PC-3 (cell line): ENCODE measurements around the gene GRB2.

ENCODE experiments used
- EZH2 ChIP-seq: fragments of 300-600 bp; sonication (generic); IDR thresholded peaks from one replicate; pipeline ENCODE4 v1.6.1; 2017; ENCODE audit warnings: antibody characterized with exemption, mild to moderate bottlenecking, low read length; ENCODE audit not compliant: unreplicated experiment
- TF ChIP-seq, protein P1 (sequence below): fragments of 300-600 bp; sonication (generic); conservative IDR thresholded peaks from 2 replicates; pipeline ENCODE4 v1.5.1; 2017; ENCODE audit warnings: antibody characterized with exemption, low read depth, mild to moderate bottlenecking, low read length

DNA sequence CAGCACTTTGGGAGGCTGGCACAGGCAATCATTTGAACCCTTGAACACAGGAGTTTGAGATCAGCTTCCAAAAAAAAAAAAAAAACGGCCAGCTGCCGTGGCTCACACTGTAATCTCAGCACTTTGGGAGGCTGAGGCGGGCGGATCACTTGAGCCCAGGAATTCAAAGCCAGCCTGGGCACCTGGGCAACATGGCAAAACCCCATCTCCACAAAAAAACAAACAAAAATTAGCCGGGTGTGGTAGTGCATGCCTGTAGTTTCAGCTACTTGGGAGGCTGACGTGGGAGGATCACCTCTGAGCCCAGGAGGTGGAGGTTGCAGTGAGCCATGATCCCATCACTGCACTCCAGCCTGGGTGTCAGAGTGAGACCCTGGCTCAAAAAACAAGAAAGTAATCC is 39.0 kb downstream of the GRB2 start:
- TF ChIP-seq EZH2, result no peak
- TF ChIP-seq, protein P1, sequence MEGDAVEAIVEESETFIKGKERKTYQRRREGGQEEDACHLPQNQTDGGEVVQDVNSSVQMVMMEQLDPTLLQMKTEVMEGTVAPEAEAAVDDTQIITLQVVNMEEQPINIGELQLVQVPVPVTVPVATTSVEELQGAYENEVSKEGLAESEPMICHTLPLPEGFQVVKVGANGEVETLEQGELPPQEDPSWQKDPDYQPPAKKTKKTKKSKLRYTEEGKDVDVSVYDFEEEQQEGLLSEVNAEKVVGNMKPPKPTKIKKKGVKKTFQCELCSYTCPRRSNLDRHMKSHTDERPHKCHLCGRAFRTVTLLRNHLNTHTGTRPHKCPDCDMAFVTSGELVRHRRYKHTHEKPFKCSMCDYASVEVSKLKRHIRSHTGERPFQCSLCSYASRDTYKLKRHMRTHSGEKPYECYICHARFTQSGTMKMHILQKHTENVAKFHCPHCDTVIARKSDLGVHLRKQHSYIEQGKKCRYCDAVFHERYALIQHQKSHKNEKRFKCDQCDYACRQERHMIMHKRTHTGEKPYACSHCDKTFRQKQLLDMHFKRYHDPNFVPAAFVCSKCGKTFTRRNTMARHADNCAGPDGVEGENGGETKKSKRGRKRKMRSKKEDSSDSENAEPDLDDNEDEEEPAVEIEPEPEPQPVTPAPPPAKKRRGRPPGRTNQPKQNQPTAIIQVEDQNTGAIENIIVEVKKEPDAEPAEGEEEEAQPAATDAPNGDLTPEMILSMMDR, result no peak
